Umbilical cord (tissue), 2 donors: ENCODE results near the gene PLSCR5. TPM values are rescaled to one million over a fixed set of nuclear protein-coding genes. Genes with fewer than 3 reads are reported as not detected.

Experiments used
- DNase-seq: peaks from one replicate; pipeline ENCODE4 v3.0.0-alpha.2; 2015; ENCODE audit warnings: low spot score
- total RNA-seq: library from RNA; depleted of rRNA; stranded (reverse); fragments of >200 nt; gene quantifications from one replicate; pipeline ENCODE4 v1.2.3, GENCODE V29; 2014; ENCODE audit warnings: low replicate concordance; ENCODE audit not compliant: insufficient read depth

Gene PLSCR5
- total RNA-seq, 1 donor from 2014 or later: 6.0 TPM

- DNase-seq: no peak
These were observed 60.1 kb downstream of the PLSCR5 start for GRCh38 chr3:146544929-146545528.

- DNase-seq: peak; percentile 97
These were observed 60.9 kb downstream of the PLSCR5 start, which contains the start of gene PLSCR1 for GRCh38 chr3:146544002-146544928. TSS of gene PLSCR1 (minus strand) at chr3:146544607. CDS start at chr3:146536552, 8,055 bp downstream.

GRCh38 chr3:146543461-146544001 lies 61.6 kb downstream of the PLSCR5 start:
- DNase-seq: peak; percentile 69

- DNase-seq: no peak
These were observed 62.2 kb downstream of the PLSCR5 start for GRCh38 chr3:146542978-146543377.

- DNase-seq: no peak
These were observed 63.0 kb downstream of the PLSCR5 start for GRCh38 chr3:146542179-146542578.

- no peak for DNase-seq
These were observed 64.2 kb downstream of the PLSCR5 start for GRCh38 chr3:146540978-146541377.

- no peak for DNase-seq
These were observed 64.9 kb downstream of the PLSCR5 start for GRCh38 chr3:146540236-146540635.

GRCh38 chr3:146539315-146539714 lies 65.8 kb downstream of the PLSCR5 start:
- DNase-seq: no peak

GRCh38 chr3:146537603-146538002 lies 67.5 kb downstream of the PLSCR5 start:
- DNase-seq: no peak

GRCh38 chr3:146536681-146537080 lies 68.5 kb downstream of the PLSCR5 start:
- no peak for DNase-seq

Other genes starting within 250 kb of the PLSCR5 start
- not detected for gene PLSCR2, start 135.8 kb downstream of the PLSCR5 start, total RNA-seq
- 42.4 TPM for gene PLSCR1, start 60.7 kb downstream of the PLSCR5 start, total RNA-seq